GM19397 (cell line): ENCODE data around the gene SAMD4B.

ENCODE experiments used
- ATAC-seq: cut with Tn5 transposase; IDR thresholded peaks from one replicate; pipeline ENCODE4 v1.9.1; 2021; ENCODE audit warnings: mild to moderate bottlenecking, moderate library complexity; ENCODE audit not compliant: unreplicated experiment

Gene SAMD4B

GRCh38 chr19:39389631-39390414 lies 47.6 kb downstream of the SAMD4B start:
- no peak for ATAC-seq

GRCh38 chr19:39390451-39390750 lies 48.2 kb downstream of the SAMD4B start:
- no peak for ATAC-seq

GRCh38 chr19:39390751-39391437 lies 48.7 kb downstream of the SAMD4B start, which contains the start of the genes MED29 and PAF1:
Gene MED29, plus strand, starts transcription at chr19:39391378. Its CDS starts 45 bp downstream, at chr19:39391423.
Gene PAF1, minus strand, starts transcription at chr19:39391106. Its CDS starts 242 bp downstream, at chr19:39390864.
- ATAC-seq: peak; percentile 89

- ATAC-seq: no peak
These were observed 55.4 kb downstream of the SAMD4B start for GRCh38 chr19:39397360-39398296.

- no peak for ATAC-seq
These were observed 56.2 kb downstream of the SAMD4B start for GRCh38 chr19:39398297-39398864.

GRCh38 chr19:39399668-39400050 lies 57.4 kb downstream of the SAMD4B start:
- no peak for ATAC-seq

- no peak for ATAC-seq
These were observed 57.8 kb downstream of the SAMD4B start for GRCh38 chr19:39400061-39400460.

- ATAC-seq: peak; percentile 3
These were observed 58.9 kb downstream of the SAMD4B start for GRCh38 chr19:39401070-39401548.

GRCh38 chr19:39401549-39402345 lies 59.5 kb downstream of the SAMD4B start:
- peak; percentile 24 for ATAC-seq

GRCh38 chr19:39402346-39403300 lies 60.4 kb downstream of the SAMD4B start:
- ATAC-seq: peak; percentile 22

GRCh38 chr19:39403331-39404312 lies 61.4 kb downstream of the SAMD4B start:
- ATAC-seq: peak; percentile 28

- ATAC-seq: no peak
These were observed 63.2 kb downstream of the SAMD4B start for GRCh38 chr19:39405261-39405957.

- no peak for ATAC-seq
These were observed 63.9 kb downstream of the SAMD4B start for GRCh38 chr19:39405958-39406655.

GRCh38 chr19:39406656-39407409 lies 64.6 kb downstream of the SAMD4B start, which contains the start of gene ZFP36:
Gene ZFP36, plus strand, starts transcription at chr19:39406847. Its CDS starts 58 bp downstream, at chr19:39406905.
- no peak for ATAC-seq

- ATAC-seq: no peak
These were observed 65.1 kb downstream of the SAMD4B start for GRCh38 chr19:39407410-39407659.
